A549 treated with dexamethasone at 1 μM for 4 hours (cell line): ENCODE measurements around the gene GLRX3. TPM values are rescaled to one million over a fixed set of nuclear protein-coding genes. Genes with fewer than 3 reads are reported as not detected.

Experiments
- total RNA-seq: library from RNA; stranded (reverse); fragments of 200-300 nt; extraction: Qiagen RNA extraction; gene quantifications from 5 replicates; pipeline ENCODE4 v1.2.3, GENCODE V29; 2022

Gene GLRX3
- total RNA-seq, result 186 to 220 TPM (median 197 TPM) in 5 replicates

DNA sequence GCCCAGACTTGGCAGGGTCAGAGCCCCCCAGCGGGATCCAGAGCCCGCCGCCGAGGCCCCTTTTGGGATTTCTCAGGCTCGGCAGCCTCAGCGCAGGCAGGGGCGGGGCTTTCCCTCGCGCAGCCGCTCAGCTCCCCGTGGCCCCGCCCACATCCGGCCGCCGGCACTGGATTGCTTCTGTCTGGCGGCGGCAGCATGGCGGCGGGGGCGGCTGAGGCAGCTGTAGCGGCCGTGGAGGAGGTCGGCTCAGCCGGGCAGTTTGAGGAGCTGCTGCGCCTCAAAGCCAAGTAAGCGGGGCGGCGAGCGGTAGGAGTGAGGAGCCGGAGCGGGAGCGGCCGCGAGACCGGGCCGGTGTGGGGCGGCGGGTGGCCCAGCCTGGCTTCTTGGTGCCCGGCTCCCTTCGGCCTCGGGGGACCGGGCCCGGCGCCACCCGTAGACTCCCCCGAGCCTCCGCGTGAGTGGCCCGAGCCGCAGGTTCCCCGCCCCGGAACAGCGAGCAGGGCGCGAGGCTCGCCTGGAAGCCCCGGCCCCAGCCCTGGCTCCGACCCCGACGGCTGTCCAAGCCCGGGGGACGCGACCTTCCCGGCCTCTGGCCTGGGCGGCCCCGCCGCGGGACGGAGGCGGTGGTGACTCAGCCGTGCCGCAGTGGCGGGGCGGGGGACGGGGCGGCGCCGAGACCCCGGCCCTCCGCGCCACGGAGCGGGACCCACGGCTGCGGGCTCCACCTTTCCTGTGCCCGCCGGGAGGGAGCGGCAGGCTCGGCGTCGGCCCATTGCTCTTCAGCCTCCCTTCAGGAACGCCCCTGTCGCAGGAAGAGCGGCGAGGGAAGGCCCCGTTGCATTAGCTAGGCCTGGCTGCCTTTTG lies at the start of gene GLRX3:
GLRX3 (plus strand) TSS at position 166 of the 864 bp plus-strand sequence; CDS start at position 196, 30 bp downstream.

DNA sequence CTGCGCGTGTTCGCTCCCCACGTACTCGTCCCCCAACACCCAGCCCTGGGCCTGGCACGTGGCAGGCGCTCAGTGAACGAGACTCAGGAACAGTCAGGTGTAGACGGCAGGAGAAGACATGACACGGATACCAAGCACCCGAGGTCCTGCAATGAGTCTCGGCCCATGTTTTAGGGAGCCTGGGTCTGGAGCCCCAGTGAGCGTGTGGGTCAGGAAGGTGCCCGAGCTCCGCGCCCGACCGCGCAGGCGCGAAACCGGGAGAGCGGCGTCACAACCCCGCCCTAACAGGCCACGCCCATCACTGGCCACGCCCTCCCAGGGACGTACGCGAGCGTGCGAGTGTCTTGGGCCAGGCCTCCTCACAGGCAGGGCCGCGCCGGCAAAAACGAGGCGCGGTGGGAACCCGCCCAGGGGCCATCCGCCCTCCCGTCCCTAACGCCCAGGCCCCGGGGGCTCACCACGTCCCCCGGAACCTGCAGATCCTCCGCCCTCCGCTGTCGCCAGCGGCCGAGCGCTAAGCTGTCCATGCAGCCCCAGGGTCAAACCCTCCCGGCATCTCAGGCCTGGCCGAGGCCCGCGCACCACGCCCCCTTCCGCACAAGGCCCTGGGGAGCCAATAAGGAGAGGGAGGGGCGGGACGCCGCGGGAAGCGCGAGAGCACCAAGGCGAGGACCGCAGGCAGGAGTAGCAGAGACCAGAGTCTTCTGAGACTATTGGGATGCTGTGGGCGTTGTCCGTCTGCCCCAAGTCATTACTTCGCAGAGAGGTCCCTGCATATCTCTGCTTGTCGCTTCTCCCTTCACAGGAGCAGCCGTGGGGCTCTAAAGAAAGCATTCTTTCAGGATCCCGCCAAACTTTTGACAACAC lies 25.7 kb upstream of the GLRX3 start, which contains the start of gene C10orf143:
C10orf143 (minus strand) TSS at position 585 of the 867 bp plus-strand sequence; CDS start at position 527, 58 bp downstream.

Other genes starting within 250 kb of the GLRX3 start
- 0.15 to 0.26 TPM (median 0.17 TPM) in 5 replicates for gene EBF3, start 172.1 kb upstream of the GLRX3 start, total RNA-seq
- gene C10orf143, start 25.6 kb upstream of the GLRX3 start, total RNA-seq, result 0.52 to 0.69 TPM (median 0.59 TPM) in 5 replicates